ENCODE measurements around the gene FJX1. TPM values are rescaled to one million over a fixed set of nuclear protein-coding genes. Genes with fewer than 3 reads are reported as not detected.

FJX1 gene
- total RNA-seq, 1 experiment from 2014 or later: 8.3 TPM

- TF ChIP-seq IRF1 (CRISPR knock-in tag; IDR thresholded peaks at IDR 0.05) (no peak), AR (CRISPR knock-in tag; IDR thresholded peaks at IDR 0.05) (no peak), ZMAT4 (CRISPR knock-in tag; IDR thresholded peaks at IDR 0.05) (no peak), GABPB1 (CRISPR knock-in tag; IDR thresholded peaks at IDR 0.05) (no peak), RORB (CRISPR knock-in tag; IDR thresholded peaks at IDR 0.05) (no peak)
Measured at GRCh38 chr11:35588627-35589026, 29.6 kb upstream of the FJX1 start (continued).

- Mint-ChIP-seq H3K36me3 (no peaks in the 10 kb centered on the region), H3K27ac (no peak overlapping the region)
- CTCF ChIA-PET: no interaction called here
Measured at GRCh38 chr11:35589281-35589680, 29.0 kb upstream of the FJX1 start.

GRCh38 chr11:35590412-35590811 lies 27.8 kb upstream of the FJX1 start:
- ChIA-PET CTCF (no interaction called here), POLR2A (no interaction called here)
- Mint-ChIP-seq H3K9me3 (no peaks in the 10 kb centered on the region), H3K27ac (no peak overlapping the region), H3K4me3 (no peak overlapping the region), H3K36me3 (no peaks in the 10 kb centered on the region), H3K27me3 (ENCODE audit: low read depth) (peaks cover 40% of the 10 kb centered on the region), H3K4me1 (no peaks in the 10 kb centered on the region)
- DNase-seq (ENCODE audit: low spot score) (no peak), ATAC-seq (no peak)
- TF ChIP-seq ZNF263 (CRISPR knock-in tag; IDR thresholded peaks at IDR 0.05; ENCODE audit: low read depth) (no peak), KAT7 (CRISPR knock-in tag; IDR thresholded peaks at IDR 0.05; ENCODE audit: borderline replicate concordance) (no peak), ERG (CRISPR knock-in tag; IDR thresholded peaks at IDR 0.05) (no peak), IRF1 (CRISPR knock-in tag; IDR thresholded peaks at IDR 0.05) (no peak), ZNF121 (CRISPR knock-in tag; IDR thresholded peaks at IDR 0.05) (no peak), E2F5 (CRISPR knock-in tag; IDR thresholded peaks at IDR 0.05) (no peak), CREB1 (CRISPR knock-in tag; IDR thresholded peaks at IDR 0.05) (no peak)

More at GRCh38 chr11:35589281-35589680, 29.0 kb upstream of the FJX1 start:
- Mint-ChIP-seq H3K27me3 (ENCODE audit: low read depth) (peaks cover 31% of the 10 kb centered on the region), H3K4me1 (no peaks in the 10 kb centered on the region), H3K9me3 (no peaks in the 10 kb centered on the region), H3K4me3 (no peak overlapping the region)
- no peak for DNase-seq (ENCODE audit: low spot score)
- ATAC-seq: no peak
- no peak for TF ChIP-seq PRDM15 (CRISPR knock-in tag; IDR thresholded peaks at IDR 0.05)
- TF ChIP-seq CBFB (CRISPR knock-in tag; IDR thresholded peaks at IDR 0.05; ENCODE audit: low read depth): no peak
- no peak for TF ChIP-seq MAX (CRISPR knock-in tag; IDR thresholded peaks at IDR 0.05)
- no peak for TF ChIP-seq ZNF317 (CRISPR knock-in tag; IDR thresholded peaks at IDR 0.05; ENCODE audit: borderline replicate concordance, low read depth)
- TF ChIP-seq PRRX2 (CRISPR knock-in tag; IDR thresholded peaks at IDR 0.05): no peak
- no peak for TF ChIP-seq NFATC4 (CRISPR knock-in tag; IDR thresholded peaks at IDR 0.05)
- POLR2A ChIA-PET: no interaction called here
